GM12865 (cell line): ENCODE measurements around the gene EXOC6.

ENCODE experiments used
- DNase-seq: peaks from one replicate; pipeline ENCODE4 v3.0.0; 2010; ENCODE audit warnings: low read depth
- H3K4me3 ChIP-seq: 2 replicates; pipeline ENCODE4 v1.5.1; 2011; ENCODE audit warnings: mild to moderate bottlenecking, low read depth, low read length, control low read depth
- TF ChIP-seq, protein P1 (sequence below): IDR thresholded peaks from 2 replicates; pipeline ENCODE4 v1.5.1; 2011; ENCODE audit warnings: low read length, control low read depth, low read depth, inconsistent platforms; ENCODE audit not compliant: insufficient read depth; ENCODE audit errors: missing control alignments

EXOC6 gene

DNA sequence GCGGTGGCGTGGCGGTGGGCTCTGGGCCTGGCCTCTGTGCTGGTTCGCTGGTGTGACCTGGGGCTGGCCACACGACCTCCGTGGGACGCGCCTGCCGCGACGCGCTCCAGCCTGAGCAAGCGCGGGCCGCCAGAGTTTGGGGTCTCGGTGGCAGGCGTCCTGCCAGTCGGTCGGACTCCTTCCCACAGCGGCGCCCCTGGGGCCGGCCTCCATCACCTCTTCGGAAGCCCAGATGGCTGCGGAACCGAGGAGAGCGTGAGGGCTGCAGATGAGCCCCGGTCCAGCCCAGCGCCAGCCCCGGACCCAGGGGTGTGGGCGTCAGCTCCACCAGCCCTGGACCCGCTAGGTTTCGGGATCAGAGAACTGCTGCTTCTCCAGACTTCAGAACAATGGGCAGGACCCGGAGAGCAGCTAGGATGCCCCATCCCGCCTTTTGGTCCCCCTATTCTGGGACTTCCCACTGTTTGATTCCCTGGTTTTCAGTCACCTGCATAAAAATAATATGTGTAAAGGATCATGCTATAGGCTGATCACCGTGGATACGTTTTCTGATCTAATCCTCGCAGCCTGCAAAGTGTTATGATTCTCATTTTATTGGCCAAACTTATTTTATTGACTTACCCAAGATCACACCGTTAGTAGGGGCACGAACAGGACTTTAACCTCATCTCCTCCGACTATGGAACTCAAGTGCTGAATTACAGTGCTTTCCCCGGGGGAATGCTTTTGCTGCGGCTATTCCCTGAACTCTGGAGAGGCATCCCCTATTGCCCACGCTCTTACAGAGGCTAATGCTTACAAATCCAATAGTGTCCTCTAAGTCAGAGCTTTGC lies 215.0 kb downstream of the EXOC6 start:
- DNase-seq, result no peak
- no peak overlapping the region; the same call in 1 of the 2 replicates for H3K4me3 ChIP-seq
- TF ChIP-seq, protein P1, sequence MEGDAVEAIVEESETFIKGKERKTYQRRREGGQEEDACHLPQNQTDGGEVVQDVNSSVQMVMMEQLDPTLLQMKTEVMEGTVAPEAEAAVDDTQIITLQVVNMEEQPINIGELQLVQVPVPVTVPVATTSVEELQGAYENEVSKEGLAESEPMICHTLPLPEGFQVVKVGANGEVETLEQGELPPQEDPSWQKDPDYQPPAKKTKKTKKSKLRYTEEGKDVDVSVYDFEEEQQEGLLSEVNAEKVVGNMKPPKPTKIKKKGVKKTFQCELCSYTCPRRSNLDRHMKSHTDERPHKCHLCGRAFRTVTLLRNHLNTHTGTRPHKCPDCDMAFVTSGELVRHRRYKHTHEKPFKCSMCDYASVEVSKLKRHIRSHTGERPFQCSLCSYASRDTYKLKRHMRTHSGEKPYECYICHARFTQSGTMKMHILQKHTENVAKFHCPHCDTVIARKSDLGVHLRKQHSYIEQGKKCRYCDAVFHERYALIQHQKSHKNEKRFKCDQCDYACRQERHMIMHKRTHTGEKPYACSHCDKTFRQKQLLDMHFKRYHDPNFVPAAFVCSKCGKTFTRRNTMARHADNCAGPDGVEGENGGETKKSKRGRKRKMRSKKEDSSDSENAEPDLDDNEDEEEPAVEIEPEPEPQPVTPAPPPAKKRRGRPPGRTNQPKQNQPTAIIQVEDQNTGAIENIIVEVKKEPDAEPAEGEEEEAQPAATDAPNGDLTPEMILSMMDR, result no peak

DNA sequence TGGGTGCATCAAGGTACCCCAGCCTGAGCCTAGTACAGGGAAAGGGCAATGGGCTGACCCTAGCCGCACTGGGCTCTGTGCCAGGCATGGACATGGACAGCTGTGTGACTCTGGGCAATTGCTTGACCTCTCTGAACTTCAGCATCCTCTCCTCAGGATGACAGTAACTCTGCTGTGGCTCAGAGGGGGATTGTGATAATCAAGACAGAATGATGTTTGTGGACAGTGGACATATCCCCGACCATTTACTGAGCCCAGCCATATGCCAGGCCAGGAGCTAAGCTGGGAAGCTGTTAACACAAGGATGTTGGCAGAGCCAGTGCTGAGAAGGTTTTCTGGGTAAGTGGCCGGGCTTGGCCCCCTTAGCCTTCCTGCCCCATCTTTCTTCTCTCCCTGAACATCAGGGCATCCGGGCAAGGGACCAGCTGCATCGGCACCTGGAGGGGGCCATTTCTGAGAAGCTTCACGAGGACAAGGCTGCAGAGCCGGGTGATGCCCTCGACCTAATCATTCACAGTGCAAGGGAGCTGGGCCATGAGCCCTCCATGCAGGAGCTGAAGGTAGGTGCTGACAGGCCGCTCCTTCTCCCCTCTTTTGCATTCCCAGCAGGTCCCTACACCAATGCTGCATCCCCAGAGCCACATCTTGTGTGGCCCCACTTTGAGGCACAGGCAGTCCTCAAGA lies 215.8 kb downstream of the EXOC6 start:
- DNase-seq, result no peak
- H3K4me3 ChIP-seq, result no peak overlapping the region
- TF ChIP-seq, protein P1, result no peak

DNA sequence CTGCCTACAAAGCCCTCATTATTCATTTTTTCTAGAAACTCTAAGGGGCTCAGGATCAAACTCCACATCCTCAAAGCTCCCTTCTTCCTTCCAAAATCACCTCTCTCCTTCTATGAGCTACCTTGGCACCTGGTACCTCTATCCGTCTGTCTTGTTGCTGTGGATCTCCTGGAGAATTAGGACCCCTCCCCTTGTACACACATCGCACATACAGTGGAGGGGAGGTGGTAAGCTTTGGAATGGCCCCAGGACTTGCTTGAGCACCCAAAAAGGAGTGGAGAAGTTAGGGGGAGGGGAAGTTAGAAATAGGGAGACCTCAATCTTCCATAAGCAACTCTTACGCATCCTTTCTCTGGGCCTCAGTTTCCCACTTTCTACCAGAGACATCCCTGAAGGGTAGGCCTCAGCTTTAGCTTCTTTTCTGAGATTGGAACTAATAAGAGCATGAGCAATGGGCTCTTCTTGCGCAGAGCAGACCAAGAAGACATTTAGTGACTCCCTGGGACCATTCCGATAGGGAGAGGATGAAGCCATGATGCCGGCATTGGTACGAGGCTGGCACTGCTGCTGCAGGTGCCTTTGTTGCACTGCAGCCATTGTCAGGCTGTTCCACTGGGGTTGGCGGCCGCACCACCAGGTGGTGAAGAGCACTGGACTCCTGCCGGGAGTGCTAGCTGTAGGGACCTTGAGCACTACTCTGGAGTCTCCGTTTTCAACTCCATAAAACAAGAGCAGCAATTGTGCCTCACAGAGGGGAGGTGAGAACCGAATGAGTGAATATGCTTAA lies 216.7 kb downstream of the EXOC6 start:
- TF ChIP-seq, protein P1, result no peak
- DNase-seq, result no peak
- no peak overlapping the region for H3K4me3 ChIP-seq

DNA sequence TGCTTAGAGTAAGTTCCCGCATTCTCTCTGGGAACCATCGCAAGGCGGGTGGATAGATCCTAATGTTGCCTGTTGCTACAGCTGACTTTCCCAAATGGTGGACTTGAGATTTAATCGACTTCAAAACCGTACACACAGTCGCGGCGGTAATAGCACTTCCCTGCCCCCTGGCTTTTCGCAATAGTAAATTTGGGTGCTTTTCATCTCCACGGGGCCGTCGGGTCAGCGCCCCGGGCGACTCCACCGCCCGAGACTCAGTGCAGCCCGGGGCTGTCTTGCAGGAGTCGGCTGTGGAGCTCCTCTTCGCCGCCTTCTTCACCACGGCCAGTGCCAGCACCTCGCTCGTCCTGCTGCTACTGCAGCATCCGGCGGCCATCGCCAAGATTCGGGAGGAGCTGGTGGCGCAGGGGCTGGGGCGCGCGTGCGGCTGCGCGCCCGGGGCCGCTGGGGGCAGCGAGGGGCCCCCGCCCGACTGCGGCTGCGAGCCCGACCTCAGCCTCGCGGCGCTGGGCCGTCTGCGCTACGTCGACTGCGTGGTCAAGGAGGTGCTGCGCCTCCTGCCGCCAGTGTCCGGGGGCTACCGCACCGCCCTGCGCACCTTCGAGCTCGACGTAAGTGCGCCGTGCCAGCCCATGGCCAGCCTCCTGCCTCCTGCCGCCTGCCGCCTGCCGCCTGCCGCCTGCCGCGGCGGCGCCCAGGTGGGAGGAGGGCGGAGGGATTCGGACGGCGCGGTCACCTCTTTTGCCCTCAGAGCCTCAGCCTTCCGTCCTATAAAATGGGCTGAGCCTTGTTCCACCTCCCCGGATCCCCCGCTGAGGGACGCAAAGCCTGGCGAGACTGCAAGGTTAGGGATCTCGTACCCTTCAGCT lies 217.6 kb downstream of the EXOC6 start:
- no peak for DNase-seq
- TF ChIP-seq, protein P1, result no peak
- no peak overlapping the region for H3K4me3 ChIP-seq

DNA sequence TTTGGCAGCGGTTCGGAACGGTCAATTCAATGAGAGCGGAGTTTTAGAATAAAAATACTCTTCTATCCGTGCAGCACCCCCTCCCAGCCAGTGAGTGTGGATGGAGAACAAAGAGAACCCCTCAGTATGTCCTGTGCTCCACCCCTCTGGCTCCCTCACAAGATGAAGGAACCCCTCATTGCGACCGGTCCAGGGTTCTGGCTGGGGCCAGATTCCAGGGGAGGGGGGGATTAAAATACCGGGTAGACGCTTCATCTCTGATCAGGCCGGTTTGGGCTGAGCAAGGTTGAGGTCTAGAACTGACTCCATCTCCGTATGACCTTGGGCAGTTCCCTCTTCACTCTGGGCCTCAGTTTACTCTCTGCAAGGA lies 218.2 kb downstream of the EXOC6 start:
- no peak for DNase-seq
- no peak overlapping the region for H3K4me3 ChIP-seq
- TF ChIP-seq, protein P1, result no peak
